ENCODE measurements around the gene PIGA. TPM values are rescaled to one million over a fixed set of nuclear protein-coding genes. Genes with fewer than 3 reads are reported as not detected.
A peak's percentile ranks its signal among the peaks of the same experiment; 100 is the strongest.

PIGA gene, protein sequence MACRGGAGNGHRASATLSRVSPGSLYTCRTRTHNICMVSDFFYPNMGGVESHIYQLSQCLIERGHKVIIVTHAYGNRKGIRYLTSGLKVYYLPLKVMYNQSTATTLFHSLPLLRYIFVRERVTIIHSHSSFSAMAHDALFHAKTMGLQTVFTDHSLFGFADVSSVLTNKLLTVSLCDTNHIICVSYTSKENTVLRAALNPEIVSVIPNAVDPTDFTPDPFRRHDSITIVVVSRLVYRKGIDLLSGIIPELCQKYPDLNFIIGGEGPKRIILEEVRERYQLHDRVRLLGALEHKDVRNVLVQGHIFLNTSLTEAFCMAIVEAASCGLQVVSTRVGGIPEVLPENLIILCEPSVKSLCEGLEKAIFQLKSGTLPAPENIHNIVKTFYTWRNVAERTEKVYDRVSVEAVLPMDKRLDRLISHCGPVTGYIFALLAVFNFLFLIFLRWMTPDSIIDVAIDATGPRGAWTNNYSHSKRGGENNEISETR
- 10 to 100 TPM; 11.3 to 20.6 (median 19.4) TPM for polyA plus RNA-seq (ENCODE audit: insufficient read length in 4 of 4)

DNA sequence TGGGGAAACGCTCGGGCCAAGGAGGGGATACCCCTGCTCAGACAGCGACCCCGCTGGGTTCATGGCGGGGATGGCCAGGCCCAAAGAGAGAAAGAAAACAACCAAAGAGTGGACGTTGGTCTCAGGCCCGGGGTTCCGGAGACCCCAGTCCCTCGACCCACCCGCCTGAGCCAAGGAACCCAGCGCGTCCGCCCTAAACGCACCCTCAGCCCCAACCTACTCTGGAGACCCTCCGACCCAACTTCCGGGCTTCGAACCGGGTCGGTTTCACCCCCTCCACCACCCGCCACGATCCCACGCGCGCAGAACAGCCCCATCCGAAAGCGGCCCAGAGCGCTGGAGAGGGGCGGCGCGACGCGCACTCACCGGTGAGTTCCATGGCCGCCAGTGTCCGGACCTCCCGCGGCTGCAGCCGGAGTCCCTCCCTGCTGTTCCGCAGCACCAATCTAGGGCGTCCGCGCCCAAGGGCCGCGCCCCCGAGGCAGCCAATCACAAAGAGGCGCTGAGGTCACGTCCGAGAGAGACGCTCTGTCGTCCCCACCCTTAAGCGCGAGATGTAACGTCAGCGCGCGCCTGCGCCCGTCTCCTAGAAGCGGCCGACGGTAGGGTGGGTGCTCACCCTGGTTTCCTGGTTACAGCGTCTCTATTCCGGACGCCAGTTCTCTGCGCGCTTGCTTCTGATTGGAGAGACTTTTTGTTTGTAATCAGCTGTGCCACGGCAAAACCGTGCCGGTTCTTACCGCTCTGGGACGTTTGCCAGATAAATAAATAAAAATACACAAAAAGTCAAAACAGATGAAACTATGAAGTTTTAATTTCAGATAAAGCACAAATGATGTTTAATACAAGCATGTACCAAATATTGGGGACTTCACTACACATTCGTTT, at the start of gene PIGA:
TSS of gene PIGA (minus strand) at position 389 of the 888 bp plus-strand sequence. CDS start 3,593 bp downstream, outside the sequence.
- DNase-seq (ENCODE audit: low read depth in 4 of 4, low spot score in 3 of 4) = peak; percentile 77 to 88 (median 86)

DNA sequence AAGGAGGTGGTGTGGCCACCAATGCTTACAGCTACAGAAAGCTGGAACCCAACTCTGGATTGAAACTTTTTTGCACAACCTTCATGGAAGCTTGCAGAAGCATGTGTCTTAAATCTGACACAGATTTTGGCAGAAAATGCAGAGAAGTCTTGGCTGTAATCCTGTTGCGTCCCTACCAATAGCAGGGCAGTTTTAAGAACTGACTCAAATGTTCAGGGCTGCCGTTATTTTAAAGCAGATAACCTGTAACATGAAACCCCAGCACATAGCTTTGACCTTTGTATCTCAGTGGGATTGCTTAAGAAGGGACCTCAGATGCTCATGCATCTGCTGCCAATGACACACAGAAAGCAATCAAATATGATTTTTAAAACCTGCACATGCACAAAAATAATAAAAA, 49.0 kb upstream of the PIGA start, which contains the start of gene VEGFD:
TSS of gene VEGFD (minus strand) at position 110 of the 400 bp plus-strand sequence. CDS start 467 bp downstream, outside the sequence.
- DNase-seq (ENCODE audit: low read depth in 4 of 4, low spot score in 3 of 4) = no peak

GRCh38 chrX:15382813-15383212, 47.5 kb upstream of the PIGA start:
- no peak for DNase-seq (ENCODE audit: low read depth in 4 of 4, low spot score in 3 of 4)

DNA sequence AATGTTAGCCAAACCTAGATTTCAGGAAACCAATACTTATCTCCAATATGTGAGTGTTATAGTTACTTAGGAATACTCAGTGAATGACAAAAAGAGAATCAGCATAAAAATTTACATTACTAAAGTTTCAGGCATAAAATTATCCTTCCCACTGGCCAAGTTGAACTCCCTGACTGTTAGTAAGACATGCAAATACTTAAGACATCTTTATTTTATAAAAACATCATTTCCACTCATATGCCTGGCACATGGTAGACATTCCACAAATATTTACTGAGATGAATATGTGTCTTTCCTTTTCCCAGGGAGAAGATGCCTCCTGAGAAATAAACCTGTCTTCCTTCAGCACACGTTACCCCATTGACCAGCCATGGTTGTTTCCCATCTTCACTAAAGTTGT, 41.6 kb upstream of the PIGA start:
- no peak for DNase-seq (ENCODE audit: low read depth in 4 of 4, low spot score in 3 of 4)

DNA sequence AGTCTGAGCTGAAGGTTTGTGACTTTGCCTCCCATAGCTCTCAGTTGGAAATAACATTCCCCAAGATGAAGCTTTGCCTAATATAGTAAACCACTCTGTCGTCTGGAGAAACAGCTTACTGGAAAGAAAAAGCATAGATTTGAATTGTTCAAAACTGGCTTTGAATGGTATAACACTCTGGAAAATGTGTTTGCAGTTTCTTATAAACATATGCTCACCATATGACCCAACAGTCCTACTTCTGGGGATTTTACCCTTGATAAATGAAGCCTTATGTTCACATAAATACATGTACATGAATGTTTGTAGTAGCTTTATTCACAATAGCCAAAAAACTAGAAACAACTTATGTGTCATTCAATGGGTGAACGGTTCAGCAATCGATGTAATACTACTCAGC, 38.7 kb upstream of the PIGA start:
- no peak for DNase-seq (ENCODE audit: low read depth in 4 of 4, low spot score in 3 of 4)

GRCh38 chrX:15366506-15367352, 31.4 kb upstream of the PIGA start:
- no peak for DNase-seq (ENCODE audit: low read depth in 4 of 4, low spot score in 3 of 4)

DNA sequence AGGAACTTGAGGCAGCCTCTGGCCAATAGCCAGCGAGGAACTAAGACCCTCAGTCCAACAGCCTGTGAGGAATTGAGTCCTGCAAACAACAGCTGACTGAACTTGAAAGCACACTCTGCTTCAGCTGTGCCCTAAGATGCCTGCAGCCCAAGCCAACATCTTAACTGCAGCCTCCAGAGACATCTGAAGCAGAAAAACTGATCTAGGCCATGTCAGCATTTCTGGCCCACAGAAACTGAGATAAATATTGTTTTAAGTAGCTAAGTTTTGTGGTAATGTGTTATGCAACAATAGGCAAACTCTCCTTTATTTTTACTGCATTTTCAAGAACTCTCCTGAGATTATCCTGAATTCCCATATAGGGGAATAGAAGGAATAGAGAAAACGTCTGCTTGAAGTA, 24.4 kb upstream of the PIGA start:
- no peak for DNase-seq (ENCODE audit: low read depth in 4 of 4, low spot score in 3 of 4)

DNA sequence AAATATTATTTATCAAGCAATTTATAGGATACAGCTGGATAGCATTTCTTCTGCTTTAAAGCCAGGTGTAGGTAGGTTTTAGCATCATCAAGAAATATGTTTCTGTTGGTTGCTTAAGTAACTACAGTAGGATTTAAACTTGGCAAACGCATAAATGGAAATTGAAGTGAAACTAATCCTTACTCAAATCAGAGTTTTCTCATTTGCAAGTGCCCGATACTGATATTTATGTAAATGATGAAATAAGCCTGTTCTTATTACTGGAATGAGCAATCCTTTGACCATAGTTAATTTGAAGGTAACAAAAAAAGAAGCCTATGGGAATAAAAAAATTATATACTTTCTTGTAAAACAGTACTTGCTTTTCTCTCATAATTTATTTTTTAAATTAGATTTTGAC, 23.2 kb upstream of the PIGA start:
- no peak for DNase-seq (ENCODE audit: low read depth in 4 of 4, low spot score in 3 of 4)

GRCh38 chrX:15356444-15356843, 21.1 kb upstream of the PIGA start:
- DNase-seq (ENCODE audit: low read depth in 4 of 4, low spot score in 3 of 4) = no peak

- DNase-seq (ENCODE audit: low read depth in 4 of 4, low spot score in 3 of 4) = no peak
Observed at GRCh38 chrX:15350329-15350996, 15.1 kb upstream of the PIGA start.

DNA sequence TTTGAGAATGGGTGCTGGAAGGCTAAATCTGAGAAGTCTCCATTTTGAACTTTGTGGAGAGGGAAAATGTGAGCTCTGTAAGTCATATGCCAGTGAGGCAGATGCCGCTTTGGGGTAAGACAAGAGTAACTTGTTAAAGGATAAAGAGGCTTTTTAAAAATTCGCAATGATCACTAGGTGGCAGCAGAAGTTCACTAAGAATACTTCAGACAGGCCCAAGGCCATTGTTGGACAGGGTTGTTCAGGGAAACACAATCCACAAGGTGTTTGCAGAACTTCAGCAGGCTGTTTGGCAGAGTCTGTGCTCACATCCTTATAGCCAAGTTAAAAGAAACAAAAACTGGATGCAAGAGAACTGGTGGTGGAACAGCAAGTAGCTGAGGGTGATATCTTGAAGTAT, 13.7 kb upstream of the PIGA start:
- DNase-seq (ENCODE audit: low read depth in 4 of 4, low spot score in 3 of 4) = peak in 2 of 4 donors; percentile 14 to 37

DNA sequence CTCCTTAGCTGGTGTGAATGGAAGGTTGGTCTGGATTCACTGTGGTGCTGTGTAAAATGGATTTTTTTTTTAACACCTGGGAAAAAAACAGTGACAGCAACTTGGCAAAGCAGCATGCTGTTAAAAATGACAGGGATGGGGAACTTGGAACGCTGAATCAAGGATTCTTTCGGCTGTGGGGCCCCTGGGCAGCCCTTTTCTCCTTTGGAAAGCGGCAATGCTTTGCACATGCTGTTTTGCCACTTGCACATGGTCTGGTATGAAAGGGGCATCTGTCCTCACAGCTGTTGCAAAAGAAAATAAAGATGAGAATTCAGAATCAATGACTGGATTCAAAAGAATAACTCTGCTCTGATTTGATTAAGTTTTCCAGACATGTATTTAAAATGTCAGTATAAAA, 10.7 kb upstream of the PIGA start:
- DNase-seq (ENCODE audit: low read depth in 4 of 4, low spot score in 3 of 4) = no peak

GRCh38 chrX:15344106-15344505, 8.8 kb upstream of the PIGA start:
- DNase-seq (ENCODE audit: low read depth in 4 of 4, low spot score in 3 of 4) = no peak

- DNase-seq (ENCODE audit: low read depth in 4 of 4, low spot score in 3 of 4) = no peak
Observed at GRCh38 chrX:15343075-15343476, 7.8 kb upstream of the PIGA start.

- no peak for DNase-seq (ENCODE audit: low read depth in 4 of 4, low spot score in 3 of 4)
Observed at GRCh38 chrX:15340867-15341266, 5.5 kb upstream of the PIGA start.

DNA sequence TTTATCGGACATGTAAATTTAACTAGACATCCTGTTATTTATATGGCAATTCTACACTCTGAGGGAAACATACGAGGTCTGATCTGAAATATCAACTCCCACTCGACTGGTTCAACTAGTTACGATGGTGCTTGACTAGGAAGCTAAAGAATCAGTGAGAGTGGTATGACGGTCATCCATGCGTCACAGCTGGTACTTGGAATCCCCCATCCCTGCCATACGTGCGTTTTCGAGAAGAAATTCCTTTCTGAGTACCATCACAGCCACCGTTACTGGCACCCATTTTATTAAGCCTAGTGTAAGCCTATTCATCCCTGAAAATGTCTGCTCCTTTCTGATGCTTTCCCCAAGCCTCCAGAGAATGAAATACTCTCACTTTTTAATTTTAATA, 695 bp upstream of the PIGA start:
- peak in 2 of 4 donors; percentile 2 to 33 for DNase-seq (ENCODE audit: low read depth in 4 of 4, low spot score in 3 of 4)

DNA sequence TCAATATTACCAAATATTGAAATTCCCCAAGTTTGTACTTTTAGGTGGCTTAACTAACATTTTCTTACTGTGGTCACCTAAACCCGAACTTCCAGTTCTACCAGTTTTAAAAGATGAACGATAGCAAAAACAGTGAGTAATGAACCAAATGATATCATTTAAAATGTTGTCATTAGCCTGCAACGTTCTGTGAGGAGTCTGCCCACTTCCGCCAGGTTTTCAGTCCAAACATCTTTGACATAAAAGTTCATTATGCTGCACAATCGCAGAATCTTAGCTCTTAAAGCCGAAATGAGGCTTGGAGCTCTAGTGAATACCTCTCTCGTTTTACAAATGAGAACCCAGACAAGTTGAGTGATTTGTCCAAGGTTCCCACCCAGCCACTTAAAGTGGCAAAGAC, 762 bp downstream of the PIGA start:
- DNase-seq (ENCODE audit: low read depth in 4 of 4, low spot score in 3 of 4) = no peak

DNA sequence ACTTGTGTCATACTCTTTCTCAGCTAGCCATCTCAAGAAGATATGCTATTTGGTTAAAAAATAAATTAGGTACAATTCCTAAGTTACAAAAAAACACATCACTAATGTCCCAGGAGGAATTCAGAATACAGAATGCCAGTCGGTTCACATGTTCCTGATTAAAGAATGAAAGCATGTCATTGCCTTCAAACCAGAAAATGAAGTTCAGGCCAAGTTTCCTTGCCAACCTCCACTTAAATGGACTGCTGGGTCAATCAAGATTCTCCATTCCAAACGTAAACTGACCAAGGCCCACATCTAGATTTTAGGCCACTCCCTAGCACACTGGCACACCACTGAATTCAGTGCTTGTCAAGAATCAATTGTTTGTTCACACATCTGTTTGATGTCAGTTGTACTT, 6.5 kb downstream of the PIGA start:
- DNase-seq (ENCODE audit: low read depth in 4 of 4, low spot score in 3 of 4) = no peak

GRCh38 chrX:15328131-15328530, 7.2 kb downstream of the PIGA start:
- DNase-seq (ENCODE audit: low read depth in 4 of 4, low spot score in 3 of 4) = no peak

DNA sequence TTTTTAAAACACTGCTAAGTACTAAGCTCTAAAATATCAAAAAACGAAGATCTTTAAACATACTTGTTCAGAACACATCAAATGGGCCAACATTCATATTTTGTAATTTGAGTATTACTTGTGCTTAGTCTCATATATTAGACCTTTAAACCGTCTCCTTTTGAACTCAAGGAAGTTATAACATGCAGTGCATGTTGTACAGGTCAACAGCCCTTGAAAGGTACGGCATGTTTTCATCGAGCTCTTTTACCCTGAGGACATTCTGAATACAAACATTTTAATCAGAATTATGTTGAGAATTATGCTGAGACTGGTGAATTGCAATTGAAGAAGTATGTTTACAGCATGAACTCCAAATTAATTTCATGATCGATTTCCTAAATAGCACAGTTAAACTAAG, 12.9 kb downstream of the PIGA start:
- DNase-seq (ENCODE audit: low read depth in 4 of 4, low spot score in 3 of 4) = no peak
